Measurements from ENCODE around the gene GPX2.

GPX2 gene

GRCh38 chr14:64952598-64953309 is 10.2 kb upstream of the GPX2 start:
- H3K79me1 ChIP-seq (replicated peaks; ENCODE audit: low read length, poor library complexity, severe bottlenecking) = peaks cover 51% of the 10 kb centered on the region
- no peak overlapping the region for H2BK12ac ChIP-seq (ENCODE audit: low read length in 2 of 2)
- no peak overlapping the region for H3K23ac ChIP-seq (ENCODE audit: low read length in 2 of 2)
- WGBS = 85% methylated on average over 7 of the region's 7 CpGs
- no peak overlapping the region for H3K4me2 ChIP-seq (ENCODE audit: low read length, poor library complexity, severe bottlenecking)
- no peaks in the 10 kb centered on the region for H3K27me3 ChIP-seq (ENCODE audit: control insufficient read depth in 1 of 2, insufficient read depth in 1 of 2, low read length in 2 of 2)
- no peak overlapping the region for H3K9ac ChIP-seq (ENCODE audit: low read length)
- H4K8ac ChIP-seq (ENCODE audit: low read length) = no peak overlapping the region
- no peak overlapping the region for H3K27ac ChIP-seq (ENCODE audit: low read length, poor library complexity, severe bottlenecking)
- no peak overlapping the region for H2BK15ac ChIP-seq (ENCODE audit: low read depth, poor library complexity, severe bottlenecking)
- H3K14ac ChIP-seq (ENCODE audit: low read length in 2 of 2) = no peak overlapping the region
- no peak for DNase-seq
- H3K18ac ChIP-seq (ENCODE audit: low read depth in 1 of 2, low read length in 2 of 2) = no peak overlapping the region
- H3K36me3 ChIP-seq (ENCODE audit: control insufficient read depth in 1 of 2, insufficient read depth in 2 of 2, low read depth in 1 of 2, low read length in 2 of 2) = peaks cover 19 to 58% of the 10 kb centered on the region in 2 experiments
- no peak overlapping the region for H4K91ac ChIP-seq (ENCODE audit: low read length)
- no peak overlapping the region for H3K4me3 ChIP-seq (ENCODE audit: insufficient read depth in 1 of 2, low read depth in 1 of 2, low read length in 2 of 2)
- H2AK5ac ChIP-seq (ENCODE audit: low read length, severe bottlenecking) = no peak overlapping the region
- H3K4me1 ChIP-seq (ENCODE audit: control insufficient read depth, insufficient read depth, low read depth, low read length) = peaks cover 22% of the 10 kb centered on the region
- H2BK120ac ChIP-seq (ENCODE audit: low read depth, low read length) = no peak overlapping the region
- no peak overlapping the region for H3K4ac ChIP-seq (ENCODE audit: low read depth in 1 of 2, low read length in 2 of 2)
- no peak overlapping the region for H2BK5ac ChIP-seq (ENCODE audit: low read depth, low read length, poor library complexity, severe bottlenecking)
- H2AFZ ChIP-seq (ENCODE audit: low read depth, low read length) = no peak overlapping the region
- no peaks in the 10 kb centered on the region for H3K9me3 ChIP-seq (ENCODE audit: control insufficient read depth, low read length)

- H3K4ac ChIP-seq (ENCODE audit: low read depth in 1 of 2, low read length in 2 of 2) = no peak overlapping the region
- H3K79me1 ChIP-seq (replicated peaks; ENCODE audit: low read length, poor library complexity, severe bottlenecking) = peaks cover 51% of the 10 kb centered on the region
- H4K8ac ChIP-seq (ENCODE audit: low read length) = no peak overlapping the region
- H3K14ac ChIP-seq (ENCODE audit: low read length in 2 of 2) = no peak overlapping the region
- H3K36me3 ChIP-seq (ENCODE audit: control insufficient read depth in 1 of 2, insufficient read depth in 2 of 2, low read depth in 1 of 2, low read length in 2 of 2) = peaks cover 23 to 65% of the 10 kb centered on the region in 2 experiments
- no peak overlapping the region for H2BK15ac ChIP-seq (ENCODE audit: low read depth, poor library complexity, severe bottlenecking)
- H2AK5ac ChIP-seq (ENCODE audit: low read length, severe bottlenecking) = no peak overlapping the region
- no peak overlapping the region for H3K27ac ChIP-seq (ENCODE audit: low read length, poor library complexity, severe bottlenecking)
- no peak overlapping the region for H2AFZ ChIP-seq (ENCODE audit: low read depth, low read length)
- no peak overlapping the region for H3K9ac ChIP-seq (ENCODE audit: low read length)
- H3K23ac ChIP-seq (ENCODE audit: low read length in 2 of 2) = no peak overlapping the region
- no peaks in the 10 kb centered on the region for H3K27me3 ChIP-seq (ENCODE audit: control insufficient read depth in 1 of 2, insufficient read depth in 1 of 2, low read length in 2 of 2)
- no peak overlapping the region for H2BK5ac ChIP-seq (ENCODE audit: low read depth, low read length, poor library complexity, severe bottlenecking)
- no peak overlapping the region for H2BK120ac ChIP-seq (ENCODE audit: low read depth, low read length)
- DNase-seq = no peak
- no peak overlapping the region for H3K4me2 ChIP-seq (ENCODE audit: low read length, poor library complexity, severe bottlenecking)
- no peak overlapping the region for H2BK12ac ChIP-seq (ENCODE audit: low read length in 2 of 2)
- peaks cover 18% of the 10 kb centered on the region for H3K4me1 ChIP-seq (ENCODE audit: control insufficient read depth, insufficient read depth, low read depth, low read length)
- H3K4me3 ChIP-seq (ENCODE audit: insufficient read depth in 1 of 2, low read depth in 1 of 2, low read length in 2 of 2) = no peak overlapping the region
- H4K91ac ChIP-seq (ENCODE audit: low read length) = no peak overlapping the region
- H3K18ac ChIP-seq (ENCODE audit: low read depth in 1 of 2, low read length in 2 of 2) = no peak overlapping the region
- no peaks in the 10 kb centered on the region for H3K9me3 ChIP-seq (ENCODE audit: control insufficient read depth, low read length)
These were observed 9.2 kb upstream of the GPX2 start for GRCh38 chr14:64951724-64952123.

GRCh38 chr14:64951291-64951690 is 8.7 kb upstream of the GPX2 start:
- no peak overlapping the region for H2BK5ac ChIP-seq (ENCODE audit: low read depth, low read length, poor library complexity, severe bottlenecking)
- no peak overlapping the region for H3K18ac ChIP-seq (ENCODE audit: low read depth in 1 of 2, low read length in 2 of 2)
- no peak overlapping the region for H3K4me3 ChIP-seq (ENCODE audit: insufficient read depth in 1 of 2, low read depth in 1 of 2, low read length in 2 of 2)
- no peak for DNase-seq
- no peak overlapping the region for H3K27ac ChIP-seq (ENCODE audit: low read length, poor library complexity, severe bottlenecking)
- H2AFZ ChIP-seq (ENCODE audit: low read depth, low read length) = no peak overlapping the region
- 98% methylated on average over 8 of the region's 8 CpGs for WGBS
- H2BK120ac ChIP-seq (ENCODE audit: low read depth, low read length) = no peak overlapping the region
- H2BK15ac ChIP-seq (ENCODE audit: low read depth, poor library complexity, severe bottlenecking) = no peak overlapping the region
- H3K4me1 ChIP-seq (ENCODE audit: control insufficient read depth, insufficient read depth, low read depth, low read length) = peaks cover 18% of the 10 kb centered on the region
- peaks cover 52% of the 10 kb centered on the region for H3K79me1 ChIP-seq (replicated peaks; ENCODE audit: low read length, poor library complexity, severe bottlenecking)
- H3K23ac ChIP-seq (ENCODE audit: low read length in 2 of 2) = no peak overlapping the region
- H3K36me3 ChIP-seq (ENCODE audit: control insufficient read depth in 1 of 2, insufficient read depth in 2 of 2, low read depth in 1 of 2, low read length in 2 of 2) = peaks cover 23 to 69% of the 10 kb centered on the region in 2 experiments
- H3K9me3 ChIP-seq (ENCODE audit: control insufficient read depth, low read length) = no peaks in the 10 kb centered on the region
- H3K27me3 ChIP-seq (ENCODE audit: control insufficient read depth in 1 of 2, insufficient read depth in 1 of 2, low read length in 2 of 2) = no peaks in the 10 kb centered on the region
- H4K8ac ChIP-seq (ENCODE audit: low read length) = no peak overlapping the region
- H4K91ac ChIP-seq (ENCODE audit: low read length) = no peak overlapping the region
- H2BK12ac ChIP-seq (ENCODE audit: low read length in 2 of 2) = no peak overlapping the region
- no peak overlapping the region for H2AK5ac ChIP-seq (ENCODE audit: low read length, severe bottlenecking)
- H3K4me2 ChIP-seq (ENCODE audit: low read length, poor library complexity, severe bottlenecking) = no peak overlapping the region
- no peak overlapping the region for H3K4ac ChIP-seq (ENCODE audit: low read depth in 1 of 2, low read length in 2 of 2)
- no peak overlapping the region for H3K14ac ChIP-seq (ENCODE audit: low read length in 2 of 2)
- no peak overlapping the region for H3K9ac ChIP-seq (ENCODE audit: low read length)

GRCh38 chr14:64950889-64951288 is 8.3 kb upstream of the GPX2 start:
- peaks cover 23 to 69% of the 10 kb centered on the region in 2 experiments for H3K36me3 ChIP-seq (ENCODE audit: control insufficient read depth in 1 of 2, insufficient read depth in 2 of 2, low read depth in 1 of 2, low read length in 2 of 2)
- H2BK15ac ChIP-seq (ENCODE audit: low read depth, poor library complexity, severe bottlenecking) = no peak overlapping the region
- no peak overlapping the region for H3K27ac ChIP-seq (ENCODE audit: low read length, poor library complexity, severe bottlenecking)
- H3K4me2 ChIP-seq (ENCODE audit: low read length, poor library complexity, severe bottlenecking) = no peak overlapping the region
- H2BK12ac ChIP-seq (ENCODE audit: low read length in 2 of 2) = no peak overlapping the region
- no peaks in the 10 kb centered on the region for H3K9me3 ChIP-seq (ENCODE audit: control insufficient read depth, low read length)
- peaks cover 50% of the 10 kb centered on the region for H3K79me1 ChIP-seq (replicated peaks; ENCODE audit: low read length, poor library complexity, severe bottlenecking)
- H3K14ac ChIP-seq (ENCODE audit: low read length in 2 of 2) = no peak overlapping the region
- no peak overlapping the region for H2AK5ac ChIP-seq (ENCODE audit: low read length, severe bottlenecking)
- no peak overlapping the region for H3K18ac ChIP-seq (ENCODE audit: low read depth in 1 of 2, low read length in 2 of 2)
- no peak overlapping the region for H3K9ac ChIP-seq (ENCODE audit: low read length)
- no peak overlapping the region for H3K4me3 ChIP-seq (ENCODE audit: insufficient read depth in 1 of 2, low read depth in 1 of 2, low read length in 2 of 2)
- 100% methylated on average over 4 of the region's 8 CpGs for WGBS
- no peak overlapping the region for H4K91ac ChIP-seq (ENCODE audit: low read length)
- peaks cover 15% of the 10 kb centered on the region for H3K4me1 ChIP-seq (ENCODE audit: control insufficient read depth, insufficient read depth, low read depth, low read length)
- H3K23ac ChIP-seq (ENCODE audit: low read length in 2 of 2) = no peak overlapping the region
- no peak for DNase-seq
- H2BK5ac ChIP-seq (ENCODE audit: low read depth, low read length, poor library complexity, severe bottlenecking) = no peak overlapping the region
- no peak overlapping the region for H3K4ac ChIP-seq (ENCODE audit: low read depth in 1 of 2, low read length in 2 of 2)
- no peak overlapping the region for H2AFZ ChIP-seq (ENCODE audit: low read depth, low read length)
- H2BK120ac ChIP-seq (ENCODE audit: low read depth, low read length) = no peak overlapping the region
- H3K27me3 ChIP-seq (ENCODE audit: control insufficient read depth in 1 of 2, insufficient read depth in 1 of 2, low read length in 2 of 2) = no peaks in the 10 kb centered on the region
- H4K8ac ChIP-seq (ENCODE audit: low read length) = no peak overlapping the region

All from mesenchymal stem cell (in vitro differentiated cells and primary cell).